Activated CD4-positive, CD25-positive, alpha-beta regulatory T cell treated with anti-CD3 and anti-CD28 coated beads, Interleukin-2, amount 50 U/mL, for 16 hours (primary cell): ENCODE results near the gene ADAMTS12.
"Not testable (repeated sequence)": the region's sequence is repeated elsewhere in the genome, so short reads cannot be mapped to it uniquely, and the experiment has no call there.

Source experiments
- DNase-seq: peaks from one replicate; pipeline ENCODE4 v3.0.0-alpha.2; 2020; ENCODE audit warnings: low read depth, low spot score

Gene ADAMTS12

DNA sequence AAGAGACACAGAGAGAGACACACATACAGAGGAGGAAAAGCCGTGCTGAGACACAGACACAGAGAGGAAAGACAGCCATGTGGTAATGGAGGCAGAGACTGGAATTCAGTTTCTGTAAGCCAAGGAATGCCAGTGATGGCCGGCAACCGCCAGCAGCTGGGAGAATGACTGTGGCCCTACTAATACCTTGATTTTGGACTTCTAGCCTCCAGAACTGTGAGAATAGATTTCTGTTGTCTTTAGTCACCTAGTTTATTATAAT, 360.8 kb downstream of the ADAMTS12 start:
- DNase-seq: no peak

DNA sequence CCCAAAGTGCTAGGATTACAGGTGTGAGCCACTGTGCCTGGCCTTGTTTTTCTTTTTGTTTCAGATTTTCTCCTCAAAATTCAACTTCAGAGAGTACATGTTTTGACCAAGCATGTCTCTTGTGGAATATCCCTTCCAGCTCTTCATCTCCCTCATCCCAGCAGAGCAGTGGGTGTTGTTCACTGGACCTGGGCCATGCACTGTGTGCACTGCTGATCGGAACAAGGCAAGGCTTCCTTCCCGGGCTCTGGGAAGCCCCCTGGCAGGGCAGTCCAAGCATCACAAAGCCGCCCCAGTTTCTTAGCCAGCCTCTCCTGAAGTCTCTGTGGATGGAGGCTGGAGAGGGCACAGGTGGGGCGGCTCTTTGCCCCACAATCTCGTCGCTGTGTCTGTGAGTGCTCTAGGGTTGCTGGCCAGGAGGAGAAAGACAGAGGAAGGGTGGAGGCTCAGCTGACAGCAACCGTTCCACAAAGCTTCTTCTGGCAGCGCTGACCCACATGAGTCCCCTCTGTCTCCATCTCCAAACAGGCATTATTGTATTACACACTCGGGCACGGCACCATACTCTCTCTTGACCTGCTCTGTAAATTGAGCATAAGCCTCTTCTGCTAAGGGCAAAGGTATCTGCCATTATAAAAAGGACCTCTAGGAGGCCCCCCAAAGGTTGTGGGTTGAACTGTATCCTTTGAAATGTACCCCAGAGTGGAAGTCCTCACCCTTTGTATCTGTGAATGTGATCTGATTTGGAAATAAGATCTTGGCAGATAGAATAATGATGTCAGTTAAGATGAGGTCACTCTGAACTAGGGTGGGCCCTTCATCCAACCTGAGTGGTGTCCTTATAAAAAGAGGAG, 361.4 kb downstream of the ADAMTS12 start:
- DNase-seq: no peak

GRCh38 chr5:33527696-33528095, 364.1 kb downstream of the ADAMTS12 start:
- no peak for DNase-seq

DNA sequence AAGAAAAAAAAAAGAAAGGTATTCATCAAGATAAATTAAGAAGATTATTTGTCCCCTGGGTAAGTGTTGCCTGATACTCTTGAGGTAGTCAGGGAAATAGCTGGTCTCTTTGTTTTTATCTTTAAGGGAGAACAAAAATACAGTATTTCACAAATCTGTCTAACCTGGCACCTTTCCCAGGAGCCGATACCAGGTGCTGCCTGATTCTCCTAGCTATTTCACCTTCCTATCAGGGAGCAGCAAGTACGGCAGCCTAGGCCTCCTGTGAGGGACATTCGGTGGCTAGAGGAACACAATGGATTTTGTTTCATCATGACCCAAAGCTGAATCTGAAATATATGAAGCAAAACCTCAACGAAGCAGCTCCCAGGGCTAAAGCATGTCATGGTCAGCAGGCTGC, 365.0 kb downstream of the ADAMTS12 start:
- no peak for DNase-seq

- DNase-seq: no peak
Measured at GRCh38 chr5:33524476-33524875, 367.3 kb downstream of the ADAMTS12 start.

- DNase-seq: no peak
Measured at GRCh38 chr5:33523208-33523771, 368.5 kb downstream of the ADAMTS12 start.

GRCh38 chr5:33516421-33516820, 375.4 kb downstream of the ADAMTS12 start:
- no peak for DNase-seq

DNA sequence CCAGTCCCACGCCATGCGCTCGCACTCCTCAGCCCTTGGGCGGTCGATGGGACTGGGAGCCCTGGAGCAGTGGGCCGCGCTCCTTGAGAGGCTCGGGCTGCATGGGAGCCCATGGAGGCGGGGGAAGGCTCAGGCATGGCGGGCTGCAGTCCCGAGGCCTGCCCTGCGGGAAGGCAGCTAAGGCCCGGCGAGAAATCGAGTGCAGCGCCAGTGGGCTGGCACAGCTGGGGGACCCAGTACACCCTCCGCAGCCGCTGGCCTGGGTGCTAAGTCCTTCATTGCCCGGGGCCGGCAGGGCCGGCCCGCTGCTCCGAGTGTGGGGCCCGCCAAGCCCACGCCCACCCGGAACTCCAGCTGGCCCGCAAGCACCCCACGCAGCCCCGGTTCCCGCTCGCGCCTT, 376.4 kb downstream of the ADAMTS12 start:
- not testable (repeated sequence) for DNase-seq

GRCh38 chr5:33513462-33514185, 378.2 kb downstream of the ADAMTS12 start:
- DNase-seq: no peak

DNA sequence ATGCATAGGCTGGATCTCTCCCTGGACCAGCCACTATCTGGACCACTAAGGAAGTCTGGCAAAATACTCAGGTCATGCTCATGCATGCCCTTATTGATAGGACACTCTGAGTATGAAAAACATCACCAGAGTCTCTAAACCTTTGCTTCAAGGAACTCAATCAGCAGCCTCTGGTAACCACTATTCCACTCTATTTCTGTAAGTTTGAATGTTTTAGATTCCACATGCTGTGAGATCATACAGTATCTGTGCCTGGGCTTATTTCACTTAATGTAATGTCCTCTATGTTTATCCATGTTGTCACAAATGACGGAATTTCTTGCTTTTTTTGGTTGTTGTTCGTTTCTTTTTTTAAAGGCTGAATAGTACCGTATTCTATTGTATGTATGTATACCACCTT, 382.8 kb downstream of the ADAMTS12 start:
- DNase-seq: no peak

DNA sequence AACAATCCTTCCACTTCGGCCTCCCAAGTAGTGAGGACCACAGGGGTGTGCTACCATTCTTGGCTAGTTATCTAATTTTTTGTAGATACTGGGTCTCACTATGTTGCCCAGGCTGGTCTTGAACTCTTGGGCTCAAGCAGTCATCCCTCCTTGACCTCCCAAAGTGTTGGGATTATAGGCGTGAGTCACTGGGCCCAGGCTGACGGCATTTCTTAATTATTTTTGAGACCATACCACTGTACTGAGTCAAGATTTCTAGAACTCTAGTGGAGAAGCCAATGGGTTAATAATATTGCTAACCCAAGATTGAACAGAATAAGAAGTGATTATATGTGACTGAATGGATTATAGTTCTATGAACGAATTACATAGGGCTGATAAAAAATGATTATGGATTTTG, 384.4 kb downstream of the ADAMTS12 start:
- DNase-seq: no peak

DNA sequence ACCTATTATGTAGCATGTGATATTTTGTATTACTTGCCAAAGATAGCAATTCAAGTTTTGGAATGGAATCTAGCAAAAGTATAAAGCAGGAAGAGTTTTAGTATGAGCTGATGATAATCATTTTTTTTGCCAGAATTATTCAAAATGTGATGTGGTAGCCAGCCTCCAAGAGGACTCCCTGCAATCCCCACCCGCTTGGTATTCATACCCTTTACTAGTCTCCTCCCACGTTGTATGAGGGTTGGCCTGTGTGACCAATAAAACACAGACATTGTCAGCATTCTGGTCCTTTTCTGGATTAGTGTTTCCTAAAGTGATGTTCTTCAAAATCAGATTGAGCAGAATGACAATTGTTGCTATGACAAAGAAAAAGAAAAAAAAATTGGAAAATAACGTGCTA, 387.2 kb downstream of the ADAMTS12 start:
- no peak for DNase-seq

DNA sequence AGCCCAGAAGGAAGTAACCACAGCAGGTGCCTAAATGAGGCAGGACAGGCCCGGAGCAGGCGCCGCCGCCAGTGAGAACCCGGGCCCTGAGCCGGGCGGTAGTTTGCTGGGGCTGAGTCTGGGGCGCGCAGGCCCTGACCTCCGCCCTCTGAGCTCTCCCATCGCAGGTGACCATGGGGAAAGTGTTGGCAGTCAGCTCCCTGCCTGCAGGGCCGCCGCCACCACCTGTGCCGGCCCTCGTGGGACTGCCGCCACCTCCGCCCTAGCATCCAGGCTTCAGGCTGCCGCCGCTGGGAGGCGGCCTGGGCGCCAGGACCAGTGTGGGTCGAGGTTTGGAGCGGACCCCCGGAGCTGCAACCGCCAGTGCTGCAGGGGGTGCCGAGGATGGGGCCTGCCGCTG, 389.9 kb downstream of the ADAMTS12 start:
- no peak for DNase-seq

DNA sequence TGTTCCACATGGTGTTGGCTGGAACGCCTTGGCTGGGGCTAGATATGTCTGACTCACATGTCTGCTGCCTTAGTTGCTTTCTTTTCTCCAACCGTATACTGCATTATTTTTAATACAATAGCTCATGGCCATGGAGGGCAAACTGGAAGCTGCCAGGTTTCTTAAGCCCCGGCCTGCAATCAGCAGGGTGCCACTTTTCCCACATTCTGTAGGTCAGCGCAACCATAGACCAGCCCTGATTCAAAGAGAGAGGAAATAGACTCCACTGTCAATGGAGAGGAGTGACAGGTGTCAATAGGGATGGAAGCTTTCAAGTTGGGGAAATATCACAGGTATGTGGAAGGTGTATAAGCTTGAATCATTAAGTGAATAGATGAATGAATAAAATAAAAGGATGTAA, 390.5 kb downstream of the ADAMTS12 start:
- DNase-seq: no peak

GRCh38 chr5:33494466-33494865, 397.3 kb downstream of the ADAMTS12 start:
- no peak for DNase-seq

DNA sequence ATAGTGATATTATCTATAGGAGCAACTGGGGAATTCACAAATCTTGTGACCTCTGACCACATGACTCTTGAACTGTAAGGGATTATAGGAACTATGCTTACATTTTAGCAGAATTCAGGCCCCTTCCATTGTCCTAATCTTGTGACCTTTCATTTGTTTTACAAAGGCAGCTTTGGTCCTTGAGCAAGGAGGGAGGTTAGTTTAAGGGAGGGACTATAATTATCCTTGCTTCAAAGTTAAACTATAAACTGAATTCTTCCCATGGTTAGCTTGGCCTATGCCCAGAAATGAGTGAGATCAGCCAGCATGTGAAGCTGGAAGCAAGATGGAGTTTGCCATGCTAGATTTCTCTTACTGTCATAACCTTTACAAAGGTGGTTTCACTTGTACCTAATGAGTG, 399.8 kb downstream of the ADAMTS12 start:
- DNase-seq: no peak

GRCh38 chr5:33490071-33490665, 401.6 kb downstream of the ADAMTS12 start:
- DNase-seq: no peak

DNA sequence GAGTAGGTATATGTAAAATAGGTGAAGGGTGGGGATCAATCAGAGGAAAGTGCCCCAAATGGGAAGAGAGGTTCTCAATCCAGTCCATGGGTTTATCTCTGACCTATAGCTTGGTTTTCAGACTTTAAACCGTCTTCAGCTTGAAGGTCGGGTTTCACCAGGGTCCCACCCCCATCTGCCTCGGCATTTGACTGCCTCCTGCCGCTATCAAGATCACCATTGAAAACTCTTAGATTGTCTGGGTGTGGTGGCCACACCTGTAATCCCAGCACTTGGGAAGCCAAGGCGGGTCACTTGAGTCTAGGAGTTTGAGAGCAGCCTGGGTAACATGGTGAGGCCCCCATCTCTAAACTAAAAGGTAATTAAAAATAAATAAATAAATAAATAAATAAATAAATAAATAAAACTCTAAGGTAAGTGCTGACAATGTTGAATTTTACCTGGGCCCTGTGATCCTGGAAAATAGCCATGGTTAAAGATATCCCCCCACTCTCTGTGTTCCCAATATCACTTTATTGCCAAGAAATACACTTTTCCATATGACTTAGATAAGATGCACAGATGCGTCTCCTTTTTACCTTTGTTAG, 402.2 kb downstream of the ADAMTS12 start:
- no peak for DNase-seq

DNA sequence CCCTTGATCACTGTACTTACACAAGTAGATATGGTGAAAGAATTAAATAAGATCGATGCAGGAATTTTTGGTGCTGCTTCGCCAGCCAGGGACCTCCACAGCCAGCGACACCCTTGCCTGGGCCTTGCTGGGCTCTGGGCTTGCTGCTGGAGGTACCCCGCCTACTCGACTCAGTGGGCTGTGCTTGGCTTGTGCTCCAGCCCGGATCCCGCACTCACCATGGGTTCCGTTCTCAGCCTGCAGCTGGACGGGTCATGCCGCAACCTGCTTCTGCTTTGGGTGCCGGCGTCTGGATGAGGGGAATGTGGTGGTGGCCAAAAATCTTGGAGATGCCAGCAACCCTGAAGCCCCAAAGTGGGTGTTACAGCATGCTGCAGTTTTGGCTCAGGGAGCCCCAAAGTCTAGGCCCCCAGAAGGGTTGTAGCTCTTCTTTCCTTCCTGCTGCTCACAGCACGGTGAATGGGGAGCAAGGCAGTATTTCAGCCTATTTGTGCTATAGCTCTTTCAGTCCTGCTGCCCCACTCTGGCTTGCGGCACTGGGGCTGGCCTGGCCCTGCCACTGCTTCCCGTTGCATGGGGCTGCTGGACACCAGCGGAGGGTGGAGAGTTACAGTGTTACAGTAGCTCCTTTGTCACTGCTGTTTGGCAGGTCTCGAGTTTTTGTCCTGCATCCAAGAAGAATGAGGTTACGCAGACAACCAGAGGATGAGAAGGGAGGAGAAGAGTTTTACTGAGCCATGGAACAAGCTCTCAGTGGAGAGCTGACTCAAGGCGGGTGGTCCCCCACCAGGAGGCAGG, 403.0 kb downstream of the ADAMTS12 start:
- no peak for DNase-seq

DNA sequence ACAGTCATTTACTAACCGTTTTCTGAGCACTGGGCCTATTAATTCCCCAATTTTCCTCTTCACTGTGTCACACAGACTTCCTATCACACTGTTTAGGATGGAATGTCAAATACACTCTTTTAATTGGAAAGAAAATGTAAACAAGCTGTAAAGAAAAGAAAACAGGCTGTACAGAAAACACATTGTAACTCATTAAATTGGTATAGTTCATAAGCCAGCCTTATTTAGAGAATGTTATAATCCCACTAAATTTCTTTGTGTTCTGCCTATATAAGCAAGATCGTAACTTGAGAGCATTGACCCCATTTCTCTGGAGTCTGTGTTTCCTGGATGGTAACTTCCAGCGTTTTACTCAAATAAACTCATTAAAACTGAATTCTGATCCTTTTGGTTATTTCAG, 404.6 kb downstream of the ADAMTS12 start:
- DNase-seq: no peak

DNA sequence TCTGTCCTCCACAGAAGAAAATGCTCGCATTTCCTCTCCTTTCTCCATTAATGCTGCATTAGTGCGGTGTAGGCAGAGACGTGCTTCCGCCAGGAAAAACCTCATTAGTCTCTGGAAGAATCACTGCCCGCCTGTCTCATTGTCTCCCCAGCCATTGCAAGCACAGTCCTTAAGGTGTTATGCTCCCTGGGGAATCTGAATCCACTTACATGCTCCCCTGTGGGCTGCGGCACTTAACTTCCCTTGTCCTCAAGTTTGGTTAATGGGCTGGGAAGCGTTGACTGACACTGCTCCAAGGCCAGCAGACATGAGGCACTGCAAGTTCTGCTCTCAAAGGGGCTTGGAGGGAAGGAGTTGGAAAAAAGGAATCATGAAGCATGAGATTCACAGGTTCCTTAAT, 409.5 kb downstream of the ADAMTS12 start:
- no peak for DNase-seq
